HepG2 (cell line): ENCODE data around the gene FAM181A. TPM values are rescaled to one million over a fixed set of nuclear protein-coding genes. Genes with fewer than 3 reads are reported as not detected.

Experiments
- BCL6 ChIP-seq: IDR thresholded peaks from 2 replicates; pipeline ENCODE4 v1.6.1; 2016; ENCODE audit warnings: missing genetic modification reagents, missing compliant biosample characterization
- ERF ChIP-seq: IDR thresholded peaks from 2 replicates; pipeline ENCODE4 v1.6.1; 2018; ENCODE audit warnings: missing biosample characterization, missing genetic modification reagents
- GATAD2A ChIP-seq: IDR thresholded peaks from 2 replicates; pipeline ENCODE4 v1.6.1; 2016
- GLI4 ChIP-seq: sonication (generic); formaldehyde crosslinking; IDR thresholded peaks from 2 replicates; pipeline ENCODE4 v1.5.1; 2020; ENCODE audit warnings: missing genetic modification reagents, mild to moderate bottlenecking, moderate library complexity, borderline replicate concordance
- HOXA5 ChIP-seq: sonication (generic); formaldehyde crosslinking; IDR thresholded peaks from 2 replicates; pipeline ENCODE4 v1.4.0; 2020; ENCODE audit warnings: missing genetic modification reagents
- HOXD1 ChIP-seq: sonication (generic); formaldehyde crosslinking; IDR thresholded peaks from 2 replicates; pipeline ENCODE4 v1.5.0; 2020; ENCODE audit warnings: missing genetic modification reagents
- NR0B2 ChIP-seq: sonication (generic); formaldehyde crosslinking; IDR thresholded peaks from 2 replicates; pipeline ENCODE4 v1.4.0; 2020; ENCODE audit warnings: mild to moderate bottlenecking, missing genetic modification reagents
- RELA ChIP-seq: sonication (generic); formaldehyde crosslinking; IDR thresholded peaks from 2 replicates; pipeline ENCODE4 v1.4.0; 2020; ENCODE audit warnings: missing genetic modification reagents
- RFXAP ChIP-seq: sonication (generic); formaldehyde crosslinking; IDR thresholded peaks from 2 replicates; pipeline ENCODE4 v1.4.0; 2020; ENCODE audit warnings: missing genetic modification reagents, borderline replicate concordance
- SRSF1 ChIP-seq: fragments of 200-400 bp; formaldehyde crosslinking; optimal IDR thresholded peaks from 2 replicates; pipeline ENCODE3; 2017; ENCODE audit warnings: mild to moderate bottlenecking, low read depth, low read length, moderate library complexity
- STAG1 ChIP-seq: sonication (generic); formaldehyde crosslinking; IDR thresholded peaks from 2 replicates; pipeline ENCODE4 v1.4.0; 2020; ENCODE audit warnings: missing genetic modification reagents
- TCF12 ChIP-seq, 2 experiments: fragments of 450-650 bp in 1 of 2; sonication (generic) in 1 of 2; formaldehyde crosslinking in 1 of 2; IDR thresholded peaks; 2 replicates each; pipeline versions ENCODE4 v1.6.1 to v1.8.0; 2017 to 2022; ENCODE audit warnings: antibody characterized with exemption in 1 of 2, mild to moderate bottlenecking in 1 of 2, missing genetic modification reagents in 1 of 2, moderate library complexity in 1 of 2
- YY1 ChIP-seq: IDR thresholded peaks from 2 replicates; pipeline ENCODE4 v1.6.1; 2011; ENCODE audit warnings: low read length, low read depth, moderate library complexity, mild to moderate bottlenecking; ENCODE audit not compliant: insufficient read depth, insufficient replicate concordance
- ZHX2 ChIP-seq, 2 experiments: sonication (generic) in 1 of 2; formaldehyde crosslinking in 1 of 2; IDR thresholded peaks; 2 replicates each; pipeline versions ENCODE4 v1.6.1 to v1.9.0; 2014 to 2022; ENCODE audit warnings: antibody characterized with exemption in 1 of 2, borderline replicate concordance in 1 of 2, inconsistent platforms in 1 of 2, low read depth in 1 of 2, missing genetic modification reagents in 1 of 2
- ZNF232 ChIP-seq: sonication (generic); formaldehyde crosslinking; IDR thresholded peaks from 2 replicates; pipeline ENCODE4 v1.4.0; 2020; ENCODE audit warnings: missing genetic modification reagents, borderline replicate concordance
- ZNF275 ChIP-seq: sonication (generic); formaldehyde crosslinking; IDR thresholded peaks from 2 replicates; pipeline ENCODE4 v1.8.0; 2022; ENCODE audit warnings: missing genetic modification reagents, mild to moderate bottlenecking, inconsistent platforms, borderline replicate concordance
- ZNF619 ChIP-seq: sonication (generic); formaldehyde crosslinking; IDR thresholded peaks from 2 replicates; pipeline ENCODE4 v1.4.0; 2020; ENCODE audit warnings: mild to moderate bottlenecking, missing genetic modification reagents
- ZNF891 ChIP-seq: sonication (generic); formaldehyde crosslinking; IDR thresholded peaks from 2 replicates; pipeline ENCODE4 v1.5.0; 2020; ENCODE audit warnings: mild to moderate bottlenecking, missing genetic modification reagents
- polyA plus RNA-seq, 8 experiments: library from polyadenylated mRNA; depleted of rRNA in 3 of 8; stranded (reverse) in 7 of 8; unstranded in 1 of 8; fragments of >200 nt; fragmentation: Illumina TruSeq in 4 of 8; extraction: Trizol in 4 of 8; gene quantifications; 2 replicates each; pipeline versions ENCODE4 v1.2.1 to v1.2.3, GENCODE V29; 2011 to 2016; ENCODE audit warnings: low read depth in 4 of 8, missing spikeins in 1 of 8, mixed read lengths in 1 of 8; ENCODE audit not compliant: insufficient read depth in 1 of 8
- total RNA-seq, 5 experiments: library from RNA; depleted of rRNA; stranded (reverse); fragments of >200 nt; fragmentation: Illumina TruSeq; extraction: Trizol; gene quantifications; 2 replicates each; pipeline ENCODE4 v1.2.3, GENCODE V29; 2016; ENCODE audit warnings: low read depth in 1 of 5
- TF ChIP-seq, protein P1 (sequence below): sonication (generic); formaldehyde crosslinking; IDR thresholded peaks from 2 replicates; pipeline ENCODE4 v1.5.0; 2020; ENCODE audit warnings: missing genetic modification reagents

FAM181A gene
- total and polyA plus RNA-seq, 2 of the 13 experiments (the other 11 are each of a cell fraction or from before 2014, with no cell fraction given) = 1.1 to 1.5 TPM

GRCh38 chr14:93939304-93940229 is 12.4 kb downstream of the FAM181A start (continued):
- 0 out of 2 replicates have a peak, but pooled peaks have one; percentile 47 for TF ChIP-seq HOXA5
- TF ChIP-seq ZNF619 (CRISPR knock-in tag) = no peak
- TF ChIP-seq SRSF1 = no peak
- no peak for TF ChIP-seq GLI4 (CRISPR knock-in tag)
- TF ChIP-seq RFXAP = no peak
- TF ChIP-seq RELA (CRISPR knock-in tag) = no peak
- TF ChIP-seq, protein P1, sequence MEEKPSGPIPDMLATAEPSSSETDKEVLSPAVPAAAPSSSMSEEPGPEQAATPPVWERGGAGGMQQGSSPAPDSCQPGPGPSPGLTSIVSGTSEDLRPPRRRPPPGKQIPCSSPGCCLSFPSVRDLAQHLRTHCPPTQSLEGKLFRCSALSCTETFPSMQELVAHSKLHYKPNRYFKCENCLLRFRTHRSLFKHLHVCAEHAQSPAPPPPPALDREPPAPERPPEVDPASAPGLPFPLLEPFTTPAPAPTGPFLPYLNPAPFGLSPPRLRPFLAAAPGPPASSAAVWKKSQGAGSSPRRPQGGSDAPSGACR (CRISPR knock-in tag) = no peak
- no peak for TF ChIP-seq TCF12 (IDR thresholded peaks at IDR 0.05)
- 0 out of 2 replicates have a peak, but pooled peaks have one; percentile 27 for TF ChIP-seq TCF12 (CRISPR knock-in tag; IDR thresholded peaks at IDR 0.05)
- peak; percentile 28; the same call in 1 of the 2 replicates for TF ChIP-seq GATAD2A (CRISPR knock-in tag)
- TF ChIP-seq NR0B2 (CRISPR knock-in tag) = no peak
- TF ChIP-seq STAG1 (CRISPR knock-in tag) = peak; percentile 96
- TF ChIP-seq ERF (CRISPR knock-in tag) = peak; percentile 33; the same call in 1 of the 2 replicates
- TF ChIP-seq ZNF891 = peak; percentile 61; the same call in 1 of the 2 replicates
- TF ChIP-seq ZNF275 (CRISPR knock-in tag) = no peak
- peak; percentile 34; the same call in 1 of the 2 replicates for TF ChIP-seq BCL6 (CRISPR knock-in tag)
- 0 out of 2 replicates have a peak, but pooled peaks have one; percentile 22 for TF ChIP-seq HOXD1 (CRISPR knock-in tag)
- no peak for TF ChIP-seq ZNF232 (CRISPR knock-in tag)
- no peak for TF ChIP-seq ZHX2 (IDR thresholded peaks at IDR 0.05; ENCODE audit: low read depth)
- no peak for TF ChIP-seq ZHX2 (CRISPR knock-in tag; IDR thresholded peaks at IDR 0.05; ENCODE audit: borderline replicate concordance)
- TF ChIP-seq YY1 = peak; percentile 35
